HepG2 (cell line): Measurements from ENCODE around the gene RPP14. TPM values are rescaled to one million over a fixed set of nuclear protein-coding genes. Genes with fewer than 3 reads are reported as not detected.

Experiments
- E2F5 ChIP-seq: sonication (generic); formaldehyde crosslinking; conservative IDR thresholded peaks from 2 replicates; pipeline ENCODE4 v1.4.0; 2020; ENCODE audit warnings: missing genetic modification reagents
- FIP1L1 ChIP-seq: fragments of 200-400 bp; formaldehyde crosslinking; IDR thresholded peaks from 2 replicates; pipeline ENCODE4 v1.6.1; 2018; ENCODE audit warnings: low read depth, mild to moderate bottlenecking, low read length, moderate library complexity, borderline replicate concordance; ENCODE audit not compliant: insufficient read depth
- FOXK1 ChIP-seq: sonication (generic); formaldehyde crosslinking; IDR thresholded peaks from 2 replicates; pipeline ENCODE4 v1.4.0; 2020; ENCODE audit warnings: low read depth, missing genetic modification reagents, borderline replicate concordance
- JUN ChIP-seq: sonication (generic); formaldehyde crosslinking; IDR thresholded peaks from 2 replicates; pipeline ENCODE4 v1.4.0; 2020; ENCODE audit warnings: mild to moderate bottlenecking, missing genetic modification reagents
- MED13 ChIP-seq: sonication (generic); formaldehyde crosslinking; IDR thresholded peaks from 2 replicates; pipeline ENCODE4 v1.5.0; 2020; ENCODE audit warnings: missing genetic modification reagents
- MYC ChIP-seq: sonication (generic); formaldehyde crosslinking; IDR thresholded peaks from 2 replicates; pipeline ENCODE4 v1.9.0; 2021; ENCODE audit warnings: missing genetic modification reagents, borderline replicate concordance
- NCOA1 ChIP-seq: sonication (generic); formaldehyde crosslinking; IDR thresholded peaks from 2 replicates; pipeline ENCODE4 v1.9.0; 2021; ENCODE audit warnings: missing genetic modification reagents
- PRDM4 ChIP-seq: sonication (generic); formaldehyde crosslinking; IDR thresholded peaks from 2 replicates; pipeline ENCODE4 v1.9.0; 2021; ENCODE audit warnings: missing genetic modification reagents, borderline replicate concordance
- RAD21 ChIP-seq: fragments of 450-650 bp; formaldehyde crosslinking; IDR thresholded peaks from 2 replicates; pipeline ENCODE4 v1.5.0; 2020; ENCODE audit warnings: mild to moderate bottlenecking
- RBFOX2 ChIP-seq: fragments of 200-400 bp; formaldehyde crosslinking; IDR thresholded peaks from 2 replicates; pipeline ENCODE4 v1.6.1; 2017; ENCODE audit warnings: low read depth, mild to moderate bottlenecking, low read length
- REPIN1 ChIP-seq: sonication (generic); formaldehyde crosslinking; IDR thresholded peaks from 2 replicates; pipeline ENCODE4 v1.8.0; 2022; ENCODE audit warnings: missing genetic modification reagents, low read depth, mild to moderate bottlenecking, borderline replicate concordance
- SMAD1 ChIP-seq: sonication (generic); formaldehyde crosslinking; IDR thresholded peaks from 2 replicates; pipeline ENCODE4 v1.4.0; 2020; ENCODE audit warnings: missing genetic modification reagents, low read depth, mild to moderate bottlenecking, borderline replicate concordance
- SMC3 ChIP-seq: IDR thresholded peaks from 2 replicates; pipeline ENCODE4 v1.6.1; 2011; ENCODE audit warnings: low read length, improper control_type of control experiment
- TCF7L2 ChIP-seq: IDR thresholded peaks from 2 replicates; pipeline ENCODE4 v1.6.1; 2011; ENCODE audit warnings: mild to moderate bottlenecking, low read depth, low read length, moderate library complexity
- TSC22D2 ChIP-seq: sonication (generic); formaldehyde crosslinking; IDR thresholded peaks from 2 replicates; pipeline ENCODE4 v1.5.1; 2020; ENCODE audit warnings: missing genetic modification reagents, mild to moderate bottlenecking, borderline replicate concordance
- U2AF1 ChIP-seq: fragments of 200-400 bp; formaldehyde crosslinking; optimal IDR thresholded peaks from 2 replicates; pipeline ENCODE3; 2017; ENCODE audit warnings: mild to moderate bottlenecking, low read depth, low read length
- ZC3H4 ChIP-seq: sonication (generic); formaldehyde crosslinking; IDR thresholded peaks from 2 replicates; pipeline ENCODE4 v1.4.0; 2020; ENCODE audit warnings: missing genetic modification reagents, borderline replicate concordance
- ZFP62 ChIP-seq: sonication (generic); formaldehyde crosslinking; IDR thresholded peaks from 2 replicates; pipeline ENCODE4 v1.4.0; 2020; ENCODE audit warnings: missing genetic modification reagents
- ZNF335 ChIP-seq: sonication (generic); formaldehyde crosslinking; IDR thresholded peaks from 2 replicates; pipeline ENCODE4 v1.4.0; 2020; ENCODE audit warnings: missing genetic modification reagents
- ZNF367 ChIP-seq: sonication (generic); formaldehyde crosslinking; IDR thresholded peaks from 2 replicates; pipeline ENCODE4 v1.4.0; 2020; ENCODE audit warnings: missing genetic modification reagents, borderline replicate concordance
- ZNF589 ChIP-seq: sonication (generic); formaldehyde crosslinking; conservative IDR thresholded peaks from 2 replicates; pipeline ENCODE4 v1.8.0; 2022; ENCODE audit warnings: mild to moderate bottlenecking, moderate library complexity, missing genetic modification reagents
- ZNF737 ChIP-seq: sonication (generic); formaldehyde crosslinking; IDR thresholded peaks from 2 replicates; pipeline ENCODE4 v1.5.0; 2020; ENCODE audit warnings: missing genetic modification reagents, mild to moderate bottlenecking, borderline replicate concordance
- ZNF773 ChIP-seq: sonication (generic); formaldehyde crosslinking; IDR thresholded peaks from 2 replicates; pipeline ENCODE4 v1.4.0; 2020; ENCODE audit warnings: missing genetic modification reagents, borderline replicate concordance
- ZNF776 ChIP-seq: sonication (generic); formaldehyde crosslinking; IDR thresholded peaks from 2 replicates; pipeline ENCODE4 v1.4.0; 2020; ENCODE audit warnings: mild to moderate bottlenecking, missing genetic modification reagents
- ZSCAN9 ChIP-seq: IDR thresholded peaks from 2 replicates; pipeline ENCODE4 v1.6.1; 2016; ENCODE audit warnings: borderline replicate concordance
- ZXDC ChIP-seq: sonication (generic); formaldehyde crosslinking; IDR thresholded peaks from 2 replicates; pipeline ENCODE4 v1.5.0; 2020; ENCODE audit warnings: mild to moderate bottlenecking, missing genetic modification reagents
- polyA plus RNA-seq, 8 experiments: library from polyadenylated mRNA; depleted of rRNA in 3 of 8; stranded (reverse) in 7 of 8; unstranded in 1 of 8; fragments of >200 nt; fragmentation: Illumina TruSeq in 4 of 8; extraction: Trizol in 4 of 8; gene quantifications; 2 replicates each; pipeline versions ENCODE4 v1.2.1 to v1.2.3, GENCODE V29; 2011 to 2016; ENCODE audit warnings: low read depth in 4 of 8, missing spikeins in 1 of 8, mixed read lengths in 1 of 8; ENCODE audit not compliant: insufficient read depth in 1 of 8
- total RNA-seq, 5 experiments: library from RNA; depleted of rRNA; stranded (reverse); fragments of >200 nt; fragmentation: Illumina TruSeq; extraction: Trizol; gene quantifications; 2 replicates each; pipeline ENCODE4 v1.2.3, GENCODE V29; 2016; ENCODE audit warnings: low read depth in 1 of 5

RPP14 gene
- total and polyA plus RNA-seq, 2 of the 13 experiments (the other 11 are each of a cell fraction or from before 2014, with no cell fraction given), result 15.4 to 16.2 TPM

- TF ChIP-seq REPIN1 (CRISPR knock-in tag), result no peak
- no peak for TF ChIP-seq MED13 (CRISPR knock-in tag)
- TF ChIP-seq SMC3, result no peak
- TF ChIP-seq SMAD1 (CRISPR knock-in tag), result 0 out of 2 replicates have a peak, but pooled peaks have one; percentile 58
- no peak for TF ChIP-seq PRDM4 (CRISPR knock-in tag)
- TF ChIP-seq ZC3H4 (CRISPR knock-in tag), result no peak
- TF ChIP-seq E2F5 (CRISPR knock-in tag), result peak; percentile 67; the same call in 1 of the 2 replicates
- TF ChIP-seq FOXK1 (CRISPR knock-in tag), result peak; percentile 18; the same call in 1 of the 2 replicates
- TF ChIP-seq FIP1L1, result no peak
- TF ChIP-seq ZNF737, result no peak
- no peak for TF ChIP-seq ZFP62 (CRISPR knock-in tag)
- TF ChIP-seq ZNF367, result no peak
- TF ChIP-seq RBFOX2, result peak; percentile 61; the same call in 1 of the 2 replicates
- TF ChIP-seq JUN (CRISPR knock-in tag), result no peak
- no peak for TF ChIP-seq ZSCAN9 (CRISPR knock-in tag)
- peak; percentile 53; the same call in 1 of the 2 replicates for TF ChIP-seq ZNF776
- no peak for TF ChIP-seq TCF7L2
- peak; percentile 70 for TF ChIP-seq RAD21 (CRISPR knock-in tag)
- no peak for TF ChIP-seq ZNF335 (CRISPR knock-in tag)
- no peak; the same call in 1 of the 2 replicates for TF ChIP-seq TSC22D2 (CRISPR knock-in tag)
- TF ChIP-seq NCOA1 (CRISPR knock-in tag), result no peak
- TF ChIP-seq MYC (CRISPR knock-in tag), result peak; percentile 75
- peak; percentile 80; the same call in 1 of the 2 replicates for TF ChIP-seq ZNF773 (CRISPR knock-in tag)
- no peak for TF ChIP-seq ZNF589 (CRISPR knock-in tag)
- TF ChIP-seq U2AF1, result no peak
- peak; percentile 50; the same call in 1 of the 2 replicates for TF ChIP-seq ZXDC (CRISPR knock-in tag)
Measured at GRCh38 chr3:58332575-58333188, 26.6 kb downstream of the RPP14 start, which contains the start of gene PXK (continued).
